IMR-90 (cell line): ENCODE measurements around the gene OR5D14. TPM values are rescaled to one million over a fixed set of nuclear protein-coding genes. Genes with fewer than 3 reads are reported as not detected.

Experiments used
- ATAC-seq: fragments of 200-7000 bp; cut with Tn5 transposase; 2 replicates; pipeline ENCODE4 v1.9.1; 2020; ENCODE audit warnings: low read depth, mild to moderate bottlenecking, moderate library complexity
- BruUV-seq: library from RNA; stranded (reverse); fragments of 400-500 nt; replicated peaks from 2 replicates; lab custom pipeline; 2021; lab: Mats Ljungman, UMichigan
- CTCF ChIA-PET: fragments of 300-600 bp; formaldehyde crosslinking; extraction: SDS; loops from one replicate; lab custom pipeline; 2021; ENCODE audit warnings: antibody characterized with exemption; lab: Yijun Ruan, JAX
- POLR2A ChIA-PET: fragments of 300-600 bp; sonication (Branson Sonifier 250); formaldehyde crosslinking; loops from one replicate; lab custom pipeline; 2022; ENCODE audit warnings: antibody characterized with exemption; ENCODE audit not compliant: unreplicated experiment; lab: Charles Lee
- DNase-seq: peaks from one replicate; pipeline ENCODE4 v3.0.0; 2013
- H2AFZ ChIP-seq: replicated peaks from 2 replicates; pipeline ENCODE3; 2013; ENCODE audit warnings: low read length, mild to moderate bottlenecking; ENCODE audit not compliant: poor library complexity
- H2AK5ac ChIP-seq: 2 replicates; pipeline ENCODE4 v1.6.1; 2013; ENCODE audit warnings: low read depth, low read length, inconsistent platforms
- H2AK9ac ChIP-seq: replicated peaks from 2 replicates; pipeline ENCODE3; 2013; ENCODE audit warnings: mild to moderate bottlenecking, low read depth, low read length, moderate library complexity; ENCODE audit not compliant: poor library complexity
- H2BK120ac ChIP-seq: 2 replicates; pipeline ENCODE4 v1.6.1; 2013; ENCODE audit warnings: low read depth, low read length, inconsistent platforms
- H2BK15ac ChIP-seq: 3 replicates; pipeline ENCODE4 v1.6.1; 2013; ENCODE audit warnings: low read depth, low read length, inconsistent platforms
- H2BK20ac ChIP-seq: 2 replicates; pipeline ENCODE4 v1.6.1; 2013; ENCODE audit warnings: low read depth, mild to moderate bottlenecking, inconsistent platforms, low read length, moderate library complexity
- H2BK5ac ChIP-seq: 2 replicates; pipeline ENCODE4 v1.6.1; 2013; ENCODE audit warnings: mild to moderate bottlenecking, low read depth, low read length, inconsistent platforms; ENCODE audit not compliant: poor library complexity, severe bottlenecking
- H3K14ac ChIP-seq: replicated peaks from 2 replicates; pipeline ENCODE4 v1.6.1; 2013; ENCODE audit warnings: low read depth, low read length, inconsistent platforms
- H3K18ac ChIP-seq: 2 replicates; pipeline ENCODE4 v1.6.1; 2013; ENCODE audit warnings: low read depth, low read length, control low read depth
- H3K23ac ChIP-seq: 2 replicates; pipeline ENCODE4 v1.6.1; 2013; ENCODE audit warnings: low read depth, low read length, inconsistent platforms
- H3K27ac ChIP-seq: 2 replicates; pipeline ENCODE4 v1.5.1; 2013; ENCODE audit warnings: mild to moderate bottlenecking, control low read depth, low read length; ENCODE audit not compliant: insufficient read depth
- H3K27me3 ChIP-seq: 2 replicates; pipeline ENCODE4 v1.6.1; 2013; ENCODE audit warnings: low read length; ENCODE audit not compliant: control insufficient read depth, insufficient read depth
- H3K36me3 ChIP-seq: 2 replicates; pipeline ENCODE4 v1.6.1; 2013; ENCODE audit warnings: low read length, mixed read lengths; ENCODE audit not compliant: control insufficient read depth, insufficient read depth
- H3K4ac ChIP-seq: 2 replicates; pipeline ENCODE4 v1.6.1; 2013; ENCODE audit warnings: low read depth, low read length, inconsistent platforms
- H3K4me1 ChIP-seq: 2 replicates; pipeline ENCODE4 v1.6.1; 2013; ENCODE audit warnings: low read length, mixed read lengths; ENCODE audit not compliant: control insufficient read depth, insufficient read depth
- H3K4me2 ChIP-seq: 2 replicates; pipeline ENCODE4 v1.6.1; 2013; ENCODE audit warnings: low read depth, mild to moderate bottlenecking, control low read depth, low read length, moderate library complexity
- H3K4me3 ChIP-seq: 2 replicates; pipeline ENCODE4 v1.5.1; 2013; ENCODE audit warnings: low read depth, mild to moderate bottlenecking, control low read depth, low read length, moderate library complexity; ENCODE audit not compliant: insufficient read depth
- H3K56ac ChIP-seq: 2 replicates; pipeline ENCODE4 v1.6.1; 2013; ENCODE audit warnings: low read length, inconsistent platforms; ENCODE audit not compliant: insufficient read depth; ENCODE audit errors: extremely low read depth
- H3K79me1 ChIP-seq, 2 experiments: 2 replicates each; pipeline ENCODE4 v1.6.1; 2013; ENCODE audit warnings: low read length in 2 of 2, inconsistent platforms in 1 of 2, low read depth in 1 of 2
- H3K9ac ChIP-seq: 2 replicates; pipeline ENCODE4 v1.6.1; 2013; ENCODE audit warnings: low read depth, low read length, control low read depth
- H3K9me1 ChIP-seq: 2 replicates; pipeline ENCODE4 v1.6.1; 2013; ENCODE audit warnings: low read length, inconsistent platforms; ENCODE audit not compliant: insufficient read depth
- H3K9me3 ChIP-seq: 2 replicates; pipeline ENCODE4 v1.6.1; 2013; ENCODE audit warnings: low read length; ENCODE audit not compliant: control insufficient read depth, insufficient read depth
- H4K20me1 ChIP-seq: 2 replicates; pipeline ENCODE4 v1.6.1; 2013; ENCODE audit warnings: low read length, inconsistent platforms; ENCODE audit not compliant: insufficient read depth
- H4K5ac ChIP-seq: 2 replicates; pipeline ENCODE4 v1.6.1; 2013; ENCODE audit warnings: mild to moderate bottlenecking, low read depth, low read length, control low read depth
- H4K8ac ChIP-seq, 2 experiments: 2 replicates each; pipeline ENCODE4 v1.6.1; 2013; ENCODE audit warnings: low read depth in 2 of 2, low read length in 2 of 2, control low read depth in 1 of 2, inconsistent platforms in 1 of 2
- H4K91ac ChIP-seq: 2 replicates; pipeline ENCODE4 v1.6.1; 2013; ENCODE audit warnings: low read depth, low read length, inconsistent platforms; ENCODE audit not compliant: insufficient read depth
- CEBPB ChIP-seq: IDR thresholded peaks from 2 replicates; pipeline ENCODE4 v1.6.1; 2012; ENCODE audit warnings: low read depth, low read length, improper control_type of control experiment
- CTCF ChIP-seq: conservative IDR thresholded peaks from 2 replicates; pipeline ENCODE4 v1.5.1; 2012; ENCODE audit warnings: mild to moderate bottlenecking, low read depth, low read length, improper control_type of control experiment
- FOS ChIP-seq: fragments of 150-350 bp; IDR thresholded peaks from 2 replicates; pipeline ENCODE4 v1.6.1; 2016; ENCODE audit warnings: low read depth, low read length
- NFE2L2 ChIP-seq: fragments of 150-350 bp; IDR thresholded peaks from 2 replicates; pipeline ENCODE4 v1.6.1; 2016; ENCODE audit warnings: low read depth, mild to moderate bottlenecking, low read length
- POLR2A ChIP-seq: IDR thresholded peaks from 2 replicates; pipeline ENCODE4 v1.6.1; 2012; ENCODE audit warnings: mild to moderate bottlenecking, low read depth, low read length
- RAD21 ChIP-seq: IDR thresholded peaks from 2 replicates; pipeline ENCODE4 v1.6.1; 2012; ENCODE audit warnings: low read length, improper control_type of control experiment
- RCOR1 ChIP-seq: IDR thresholded peaks from 2 replicates; pipeline ENCODE4 v1.6.1; 2012; ENCODE audit warnings: mild to moderate bottlenecking, low read length, improper control_type of control experiment; ENCODE audit not compliant: insufficient replicate concordance
- RFX5 ChIP-seq: IDR thresholded peaks from 2 replicates; pipeline ENCODE4 v1.8.0; 2012; ENCODE audit warnings: low read depth, mild to moderate bottlenecking, low read length, moderate library complexity
- SMC3 ChIP-seq: fragments of 150-350 bp; IDR thresholded peaks from 2 replicates; pipeline ENCODE4 v1.6.1; 2016; ENCODE audit warnings: low read depth, mild to moderate bottlenecking, antibody characterized with exemption, low read length, moderate library complexity
- USF2 ChIP-seq: fragments of 150-350 bp; IDR thresholded peaks from 2 replicates; pipeline ENCODE4 v1.6.1; 2017; ENCODE audit warnings: mild to moderate bottlenecking, antibody characterized with exemption, low read length, low read depth
- dilution Hi-C: fragments of 300-500 bp; cut with HindIII; formaldehyde crosslinking; loops from one replicate; pipeline ENCODE4 v1.14.3; 2018; ENCODE audit warnings: low sequenced_read_pairs; ENCODE audit not compliant: unreplicated experiment
- in situ Hi-C: fragments of 300-500 bp; cut with MboI; formaldehyde crosslinking; loops from 3 replicates; pipeline ENCODE4 v1.14.3; 2019; ENCODE audit warnings: low sequenced_read_pairs, inconsistent platforms, mixed read lengths
- intact Hi-C: fragments of 100-400 bp; cut with micrococcal nuclease; formaldehyde crosslinking; loops from 2 replicates; pipeline ENCODE4 v1.10.0; 2022
- polyA plus RNA-seq, 3 experiments: library from polyadenylated mRNA; depleted of rRNA; stranded (reverse); fragments of >200 nt; gene quantifications; 2 replicates each; pipeline ENCODE4 v1.2.3, GENCODE V29; 2012; ENCODE audit warnings: low replicate concordance in 1 of 3
- total RNA-seq: library from RNA; depleted of rRNA; stranded (reverse); fragments of >200 nt; gene quantifications from 2 replicates; pipeline ENCODE4 v1.2.3, GENCODE V29; 2012
- TF ChIP-seq, protein P1 (sequence below): fragments of 150-350 bp; IDR thresholded peaks from 2 replicates; pipeline ENCODE4 v1.6.1; 2016; ENCODE audit warnings: low read depth, mild to moderate bottlenecking, low read length, moderate library complexity, borderline replicate concordance

The OR5D14 gene
- total and polyA plus RNA-seq, 2 of the 4 experiments (the other 2 are of a cell fraction), result not detected

DNA sequence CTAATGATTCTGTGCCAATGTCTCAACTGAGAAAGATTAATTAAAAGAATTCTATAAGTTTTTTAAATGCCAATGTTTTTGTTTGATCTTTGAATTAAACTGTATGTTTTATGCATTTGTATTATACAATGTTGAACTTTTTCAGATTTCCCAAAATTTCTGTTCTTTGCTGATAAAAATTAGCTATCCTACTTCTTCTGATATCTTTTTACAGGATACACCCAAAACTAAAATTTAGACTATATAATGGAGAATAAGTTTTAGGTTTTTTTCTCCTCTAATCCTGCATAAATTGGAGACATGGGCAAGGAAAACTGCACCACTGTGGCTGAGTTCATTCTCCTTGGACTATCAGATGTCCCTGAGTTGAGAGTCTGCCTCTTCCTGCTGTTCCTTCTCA, 31.6 kb downstream of the OR5D14 start, which contains the start of gene OR5L2:
Gene OR5L2, plus strand, starts transcription at position 301 of the 400 bp plus-strand sequence. Its CDS starts 0 bp downstream, at position 301.
- no peak for ATAC-seq
- no peak within 1 kb of the TSS for H2AK5ac ChIP-seq
- no peak within 1 kb of the TSS for H3K4ac ChIP-seq
- in situ Hi-C loops, result no loop called here
- no peak for TF ChIP-seq RAD21
- no peak for TF ChIP-seq FOS
- no peak for TF ChIP-seq POLR2A
- no peak for TF ChIP-seq NFE2L2
- TF ChIP-seq USF2, result no peak
- TF ChIP-seq RCOR1, result no peak
- no peak for TF ChIP-seq RFX5
- TF ChIP-seq, protein P1, sequence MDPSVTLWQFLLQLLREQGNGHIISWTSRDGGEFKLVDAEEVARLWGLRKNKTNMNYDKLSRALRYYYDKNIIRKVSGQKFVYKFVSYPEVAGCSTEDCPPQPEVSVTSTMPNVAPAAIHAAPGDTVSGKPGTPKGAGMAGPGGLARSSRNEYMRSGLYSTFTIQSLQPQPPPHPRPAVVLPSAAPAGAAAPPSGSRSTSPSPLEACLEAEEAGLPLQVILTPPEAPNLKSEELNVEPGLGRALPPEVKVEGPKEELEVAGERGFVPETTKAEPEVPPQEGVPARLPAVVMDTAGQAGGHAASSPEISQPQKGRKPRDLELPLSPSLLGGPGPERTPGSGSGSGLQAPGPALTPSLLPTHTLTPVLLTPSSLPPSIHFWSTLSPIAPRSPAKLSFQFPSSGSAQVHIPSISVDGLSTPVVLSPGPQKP, result no peak
- no peak for TF ChIP-seq CEBPB
- TF ChIP-seq CTCF, result no peak
- no peak for TF ChIP-seq SMC3
- H4K5ac ChIP-seq, result no peak within 1 kb of the TSS
- H3K23ac ChIP-seq, result no peak within 1 kb of the TSS
- no peaks in the 10 kb centered on the region for H3K27me3 ChIP-seq
- H4K8ac ChIP-seq, result no peak within 1 kb of the TSS
- H2BK5ac ChIP-seq, result no peak within 1 kb of the TSS
- no peak within 1 kb of the TSS for H2AFZ ChIP-seq
- no peak within 1 kb of the TSS for H3K9ac ChIP-seq
- no peak within 1 kb of the TSS for H2AK9ac ChIP-seq
- H4K20me1 ChIP-seq, result no peaks in the 10 kb centered on the region
- H3K9me3 ChIP-seq, result peaks cover 8% of the 10 kb centered on the region
- no TSS peak for BruUV-seq
- H3K56ac ChIP-seq, result no peak within 1 kb of the TSS
- intact Hi-C loops, result no loop called here
- no peak within 1 kb of the TSS for H2BK15ac ChIP-seq
- POLR2A ChIA-PET, result no interaction called here
- no peaks in the 10 kb centered on the region for H3K36me3 ChIP-seq
- no peaks in the 10 kb centered on the region for H3K79me1 ChIP-seq
- DNase-seq, result no peak
- H3K4me2 ChIP-seq, result no peak within 1 kb of the TSS
- CTCF ChIA-PET, result no interaction called here
- no peak within 1 kb of the TSS for H3K18ac ChIP-seq
- no peaks in the 10 kb centered on the region for H3K9me1 ChIP-seq
- no peak within 1 kb of the TSS for H2BK120ac ChIP-seq
- no peak within 1 kb of the TSS for H3K27ac ChIP-seq
- H4K91ac ChIP-seq, result no peak within 1 kb of the TSS
- H3K4me3 ChIP-seq, result no peak within 1 kb of the TSS
- H3K14ac ChIP-seq, result no peak within 1 kb of the TSS
- H2BK20ac ChIP-seq, result no peak within 1 kb of the TSS
- no peaks in the 10 kb centered on the region for H3K4me1 ChIP-seq
- dilution Hi-C loops, result no loop called here
